ENCODE measurements around the gene AK1. TPM values are rescaled to one million over a fixed set of nuclear protein-coding genes. Genes with fewer than 3 reads are reported as not detected.

The AK1 gene
- polyA plus RNA-seq, 1 of the 3 experiments (the other 2 are of a cell fraction) = 125 TPM

DNA sequence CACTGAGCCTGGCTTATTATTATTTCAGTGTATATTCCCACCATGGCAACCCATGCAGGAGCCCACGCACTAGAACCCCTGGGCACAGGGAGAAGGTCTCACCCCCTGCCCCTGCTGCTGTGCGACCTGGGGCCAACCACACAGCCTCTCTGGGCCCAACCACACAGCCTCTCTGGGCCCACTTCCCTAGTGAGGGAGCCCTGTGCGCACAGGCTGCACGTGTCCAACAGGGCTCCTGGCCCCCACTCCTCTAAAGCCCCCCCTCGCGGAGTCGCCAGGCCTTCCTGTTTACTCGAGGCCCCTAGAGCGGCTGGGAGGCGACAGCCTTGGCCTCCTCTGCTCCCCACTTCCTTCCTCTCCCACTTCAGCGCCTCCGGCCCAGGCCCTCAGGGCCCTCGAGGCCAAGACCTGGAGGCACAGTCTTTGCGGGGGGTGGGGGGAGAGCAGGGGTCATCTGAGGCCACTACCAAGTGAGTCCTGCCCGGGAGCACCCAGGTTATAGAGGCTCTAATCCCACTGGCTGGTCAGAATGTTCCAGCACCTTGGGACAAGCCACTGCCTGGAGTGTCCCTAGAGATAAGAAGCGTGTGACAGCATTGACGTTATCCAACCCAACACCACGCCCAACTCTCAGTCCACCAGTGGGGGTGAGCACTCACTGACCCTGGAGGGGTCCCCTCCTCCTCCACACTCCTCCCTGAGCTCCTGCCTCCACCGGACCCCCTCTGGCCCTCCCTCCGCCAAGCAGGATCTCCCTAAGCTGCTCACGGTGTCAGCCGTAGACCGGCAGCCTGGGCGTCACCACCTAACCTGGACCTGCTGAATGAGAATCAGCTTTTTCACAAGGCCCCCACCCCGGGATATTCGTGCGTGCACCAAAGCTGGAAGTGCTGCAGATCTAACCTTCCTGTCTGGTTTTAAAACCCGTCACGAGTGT lies 15.1 kb downstream of the AK1 start:
- H3K79me2 ChIP-seq (ENCODE audit: insufficient read depth) = no peaks in the 10 kb centered on the region
- no peak overlapping the region for H3K9ac ChIP-seq
- no peak overlapping the region for H2AFZ ChIP-seq (ENCODE audit: low read depth)
- H3K4me2 ChIP-seq = no peak overlapping the region
- H3K4me1 ChIP-seq (ENCODE audit: control insufficient read depth in 1 of 2, insufficient read depth in 2 of 2, low read depth in 1 of 2, low read length in 1 of 2) = peaks cover 0 to 18% of the 10 kb centered on the region in 2 experiments; a peak in 1 of 4 replicates
- ChIA-PET POLR2A (interaction anchor here (1.3 kb wide), 1 partner anchor 9 kb away, joined by 3 read pairs; no protein-coding TSS in a partner anchor), CTCF (interaction anchor here (0.9 to 10.9 kb wide), 5 partner anchors 9 to 128 kb away, joined by 3 to 116 read pairs (median 5); partner anchors contain the start of gene TOR2A)
- H3K4me3 ChIP-seq (ENCODE audit: low read depth in 2 of 2, low read length in 1 of 2) = no peak overlapping the region
- H3F3A ChIP-seq (replicated peaks; ENCODE audit: insufficient read depth) = no peaks in the 10 kb centered on the region
- H3K9me3 ChIP-seq = no peaks in the 10 kb centered on the region
- no peaks in the 10 kb centered on the region for H3K9me2 ChIP-seq
- 80% methylated on average over 25 of the region's 29 CpGs for WGBS (ENCODE audit: low lambda C conversion rate)
- no peak for DNase-seq
- no peak overlapping the region for H3K27ac ChIP-seq (ENCODE audit: low read depth in 2 of 2, low read length in 1 of 2)
- TF ChIP-seq TEAD4 (IDR thresholded peaks at IDR 0.05; ENCODE audit: borderline replicate concordance, insufficient read depth) = no peak
- TF ChIP-seq IRF3 (IDR thresholded peaks at IDR 0.05; ENCODE audit: low read depth, low read length) = no peak
- TF ChIP-seq, protein P1, sequence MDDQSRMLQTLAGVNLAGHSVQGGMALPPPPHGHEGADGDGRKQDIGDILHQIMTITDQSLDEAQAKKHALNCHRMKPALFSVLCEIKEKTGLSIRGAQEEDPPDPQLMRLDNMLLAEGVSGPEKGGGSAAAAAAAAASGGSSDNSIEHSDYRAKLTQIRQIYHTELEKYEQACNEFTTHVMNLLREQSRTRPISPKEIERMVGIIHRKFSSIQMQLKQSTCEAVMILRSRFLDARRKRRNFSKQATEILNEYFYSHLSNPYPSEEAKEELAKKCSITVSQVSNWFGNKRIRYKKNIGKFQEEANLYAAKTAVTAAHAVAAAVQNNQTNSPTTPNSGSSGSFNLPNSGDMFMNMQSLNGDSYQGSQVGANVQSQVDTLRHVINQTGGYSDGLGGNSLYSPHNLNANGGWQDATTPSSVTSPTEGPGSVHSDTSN (IDR thresholded peaks at IDR 0.05) = no peak
- TF ChIP-seq NRF1 (IDR thresholded peaks at IDR 0.05; ENCODE audit: low read depth, low read length) = no peak
- TF ChIP-seq CTCF (IDR thresholded peaks at IDR 0.05) = no peak
- no peak for TF ChIP-seq RAD21 (IDR thresholded peaks at IDR 0.05; ENCODE audit: low read length)
- TF ChIP-seq, protein P2, sequence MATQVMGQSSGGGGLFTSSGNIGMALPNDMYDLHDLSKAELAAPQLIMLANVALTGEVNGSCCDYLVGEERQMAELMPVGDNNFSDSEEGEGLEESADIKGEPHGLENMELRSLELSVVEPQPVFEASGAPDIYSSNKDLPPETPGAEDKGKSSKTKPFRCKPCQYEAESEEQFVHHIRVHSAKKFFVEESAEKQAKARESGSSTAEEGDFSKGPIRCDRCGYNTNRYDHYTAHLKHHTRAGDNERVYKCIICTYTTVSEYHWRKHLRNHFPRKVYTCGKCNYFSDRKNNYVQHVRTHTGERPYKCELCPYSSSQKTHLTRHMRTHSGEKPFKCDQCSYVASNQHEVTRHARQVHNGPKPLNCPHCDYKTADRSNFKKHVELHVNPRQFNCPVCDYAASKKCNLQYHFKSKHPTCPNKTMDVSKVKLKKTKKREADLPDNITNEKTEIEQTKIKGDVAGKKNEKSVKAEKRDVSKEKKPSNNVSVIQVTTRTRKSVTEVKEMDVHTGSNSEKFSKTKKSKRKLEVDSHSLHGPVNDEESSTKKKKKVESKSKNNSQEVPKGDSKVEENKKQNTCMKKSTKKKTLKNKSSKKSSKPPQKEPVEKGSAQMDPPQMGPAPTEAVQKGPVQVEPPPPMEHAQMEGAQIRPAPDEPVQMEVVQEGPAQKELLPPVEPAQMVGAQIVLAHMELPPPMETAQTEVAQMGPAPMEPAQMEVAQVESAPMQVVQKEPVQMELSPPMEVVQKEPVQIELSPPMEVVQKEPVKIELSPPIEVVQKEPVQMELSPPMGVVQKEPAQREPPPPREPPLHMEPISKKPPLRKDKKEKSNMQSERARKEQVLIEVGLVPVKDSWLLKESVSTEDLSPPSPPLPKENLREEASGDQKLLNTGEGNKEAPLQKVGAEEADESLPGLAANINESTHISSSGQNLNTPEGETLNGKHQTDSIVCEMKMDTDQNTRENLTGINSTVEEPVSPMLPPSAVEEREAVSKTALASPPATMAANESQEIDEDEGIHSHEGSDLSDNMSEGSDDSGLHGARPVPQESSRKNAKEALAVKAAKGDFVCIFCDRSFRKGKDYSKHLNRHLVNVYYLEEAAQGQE (IDR thresholded peaks at IDR 0.05; ENCODE audit: low read depth, low read length) = no peak
- H3K36me3 ChIP-seq (replicated peaks in 1 of 2; ENCODE audit: control insufficient read depth in 1 of 2, insufficient read depth in 2 of 2, low read length in 1 of 2) = no peaks in the 10 kb centered on the region
- no peaks in the 10 kb centered on the region for H3K27me3 ChIP-seq (ENCODE audit: insufficient read depth)
- no peaks in the 10 kb centered on the region for H4K20me1 ChIP-seq (ENCODE audit: insufficient read depth)
